ENCODE results near the gene DHCR24. TPM values are rescaled to one million over a fixed set of nuclear protein-coding genes. Genes with fewer than 3 reads are reported as not detected.

DHCR24 gene
- total RNA-seq, 2 donors from 2014 or later, result 152 to 154 TPM

GRCh38 chr1:54854381-54855020, 32.5 kb downstream of the DHCR24 start:
- TF ChIP-seq POLR2AphosphoS5 (IDR thresholded peaks at IDR 0.05) (no peak), CTCF (IDR thresholded peaks at IDR 0.05) (no peak), POLR2A (IDR thresholded peaks at IDR 0.05) (no peak)
- Histone ChIP-seq H3K27me3 (replicated peaks; ENCODE audit: insufficient read depth) (no peaks in the 10 kb centered on the region), H3K4me1 (replicated peaks) (no peaks in the 10 kb centered on the region), H3K27ac (no peak overlapping the region), H3K36me3 (no peaks in the 10 kb centered on the region), H3K4me3 (no peak overlapping the region), H3K9me3 (no peaks in the 10 kb centered on the region)
- no peak for DNase-seq (ENCODE audit: low spot score)
- WGBS, result 93% methylated on average over 12 of the region's 12 CpGs
- intact Hi-C loops (cut with DNase I), result no loop called here

GRCh38 chr1:54853793-54854370, 33.1 kb downstream of the DHCR24 start:
- WGBS, result 90% methylated on average over 12 of the region's 12 CpGs
- no peaks in the 10 kb centered on the region for H3K36me3 ChIP-seq

GRCh38 chr1:54853096-54853792, 33.8 kb downstream of the DHCR24 start:
- TF ChIP-seq POLR2A (IDR thresholded peaks at IDR 0.05), result no peak
- TF ChIP-seq POLR2AphosphoS5 (IDR thresholded peaks at IDR 0.05), result no peak
- TF ChIP-seq CTCF (IDR thresholded peaks at IDR 0.05), result no peak
- Histone ChIP-seq H3K9me3 (no peaks in the 10 kb centered on the region), H3K4me3 (no peak overlapping the region), H3K36me3 (no peaks in the 10 kb centered on the region), H3K4me1 (replicated peaks) (no peaks in the 10 kb centered on the region), H3K27me3 (replicated peaks; ENCODE audit: insufficient read depth) (no peaks in the 10 kb centered on the region), H3K27ac (no peak overlapping the region)
- no peak for DNase-seq (ENCODE audit: low spot score)
- intact Hi-C loops (cut with DNase I), result no loop called here
- WGBS, result 95% methylated on average over 9 of the region's 9 CpGs

More at GRCh38 chr1:54853793-54854370, 33.1 kb downstream of the DHCR24 start:
- H3K27ac ChIP-seq, result no peak overlapping the region
- no peaks in the 10 kb centered on the region for H3K9me3 ChIP-seq
- intact Hi-C loops (cut with DNase I), result no loop called here
- H3K27me3 ChIP-seq (replicated peaks; ENCODE audit: insufficient read depth), result no peaks in the 10 kb centered on the region
- H3K4me3 ChIP-seq, result no peak overlapping the region
- H3K4me1 ChIP-seq (replicated peaks), result no peaks in the 10 kb centered on the region
- no peak for TF ChIP-seq CTCF (IDR thresholded peaks at IDR 0.05)
- TF ChIP-seq POLR2AphosphoS5 (IDR thresholded peaks at IDR 0.05), result no peak
- TF ChIP-seq POLR2A (IDR thresholded peaks at IDR 0.05), result no peak
- DNase-seq (ENCODE audit: low spot score), result no peak

GRCh38 chr1:54851936-54852524, 35.0 kb downstream of the DHCR24 start:
- TF ChIP-seq POLR2A (IDR thresholded peaks at IDR 0.05) (no peak), CTCF (IDR thresholded peaks at IDR 0.05) (no peak), POLR2AphosphoS5 (IDR thresholded peaks at IDR 0.05) (no peak)
- intact Hi-C loops (cut with DNase I), result no loop called here
- Histone ChIP-seq H3K27ac (no peak overlapping the region), H3K9me3 (no peaks in the 10 kb centered on the region), H3K27me3 (replicated peaks; ENCODE audit: insufficient read depth) (no peaks in the 10 kb centered on the region), H3K36me3 (no peaks in the 10 kb centered on the region), H3K4me1 (replicated peaks) (no peaks in the 10 kb centered on the region), H3K4me3 (no peak overlapping the region)
- DNase-seq (ENCODE audit: low spot score), result no peak
- 89% methylated on average over 17 of the region's 17 CpGs for WGBS
